ENCODE data around the gene BRCA2.

Gene BRCA2

GRCh38 chr13:32429433-32429909 is 114.2 kb downstream of the BRCA2 start:
- DNase-seq (ENCODE audit: low read depth): no peak

GRCh38 chr13:32430018-32430747 is 114.9 kb downstream of the BRCA2 start:
- DNase-seq (ENCODE audit: low read depth): no peak

GRCh38 chr13:32431361-32431760 is 116.1 kb downstream of the BRCA2 start:
- DNase-seq (ENCODE audit: low read depth): no peak

GRCh38 chr13:32432856-32433255 is 117.5 kb downstream of the BRCA2 start:
- DNase-seq (ENCODE audit: low read depth): no peak

- DNase-seq (ENCODE audit: low read depth): no peak
These were observed 123.6 kb downstream of the BRCA2 start for GRCh38 chr13:32438871-32439270.

GRCh38 chr13:32443111-32443510 is 127.8 kb downstream of the BRCA2 start:
- no peak for DNase-seq (ENCODE audit: low read depth)

GRCh38 chr13:32445461-32445860 is 130.2 kb downstream of the BRCA2 start:
- no peak for DNase-seq (ENCODE audit: low read depth)

- DNase-seq (ENCODE audit: low read depth): no peak
These were observed 130.9 kb downstream of the BRCA2 start for GRCh38 chr13:32446220-32446619.

- DNase-seq (ENCODE audit: low read depth): no peak
These were observed 131.6 kb downstream of the BRCA2 start for GRCh38 chr13:32446773-32447465.

- no peak for DNase-seq (ENCODE audit: low read depth)
These were observed 132.8 kb downstream of the BRCA2 start for GRCh38 chr13:32447894-32448623.

- no peak for DNase-seq (ENCODE audit: low read depth)
These were observed 133.7 kb downstream of the BRCA2 start for GRCh38 chr13:32448972-32449371.

Data from HS-5 (cell line).